Hepatocyte (in vitro differentiated cells): Measurements from ENCODE around the gene SETDB2. TPM values are rescaled to one million over a fixed set of nuclear protein-coding genes. Genes with fewer than 3 reads are reported as not detected.

Source experiments
- DNase-seq: peaks from one replicate; pipeline ENCODE4 v3.0.0-alpha.2; 2016; ENCODE audit warnings: low spot score
- H2AFZ ChIP-seq: fragments of 200-600 bp; sonication (generic); 2 replicates; pipeline ENCODE4 v1.6.0; 2016; ENCODE audit warnings: antibody characterized with exemption, mild to moderate bottlenecking
- H3K27ac ChIP-seq: fragments of 200-600 bp; sonication (generic); 2 replicates; pipeline ENCODE4 v1.5.1; 2016; ENCODE audit warnings: mild to moderate bottlenecking
- H3K27me3 ChIP-seq: fragments of 200-600 bp; sonication (generic); 2 replicates; pipeline ENCODE4 v1.6.1; 2016
- H3K36me3 ChIP-seq: fragments of 200-600 bp; sonication (generic); replicated peaks from 2 replicates; pipeline ENCODE4 v1.5.1; 2016; ENCODE audit warnings: low read depth; ENCODE audit not compliant: insufficient read depth
- H3K4me1 ChIP-seq: fragments of 200-600 bp; sonication (generic); 2 replicates; pipeline ENCODE4 v1.5.1; 2016; ENCODE audit warnings: mild to moderate bottlenecking, moderate library complexity; ENCODE audit not compliant: insufficient read depth
- H3K4me2 ChIP-seq: fragments of 200-600 bp; sonication (generic); 2 replicates; pipeline ENCODE4 v1.6.0; 2016
- H3K4me3 ChIP-seq: fragments of 200-600 bp; sonication (generic); 2 replicates; pipeline ENCODE4 v1.5.1; 2016; ENCODE audit warnings: mild to moderate bottlenecking
- H3K79me2 ChIP-seq: fragments of 200-600 bp; sonication (generic); 2 replicates; pipeline ENCODE4 v1.6.0; 2017; ENCODE audit warnings: mild to moderate bottlenecking
- H3K9me2 ChIP-seq: fragments of 200-600 bp; sonication (generic); replicated peaks from 2 replicates; pipeline ENCODE4 v1.6.0; 2017; ENCODE audit warnings: mild to moderate bottlenecking; ENCODE audit not compliant: insufficient read depth
- H3K9me3 ChIP-seq: fragments of 200-600 bp; sonication (generic); 2 replicates; pipeline ENCODE4 v1.5.1; 2016; ENCODE audit warnings: low read depth, mild to moderate bottlenecking
- H4K20me1 ChIP-seq: fragments of 200-600 bp; sonication (generic); 2 replicates; pipeline ENCODE4 v1.6.0; 2016; ENCODE audit warnings: mild to moderate bottlenecking; ENCODE audit not compliant: insufficient read depth, poor library complexity, severe bottlenecking
- CTCF ChIP-seq: fragments of 200-600 bp; sonication (generic); IDR thresholded peaks from 2 replicates; pipeline ENCODE4 v1.5.1; 2016; ENCODE audit warnings: antibody characterized with exemption, mild to moderate bottlenecking; ENCODE audit not compliant: poor library complexity
- EZH2 ChIP-seq: fragments of 200-600 bp; sonication (generic); IDR thresholded peaks from 2 replicates; pipeline ENCODE4 v1.6.1; 2016; ENCODE audit warnings: antibody characterized with exemption, mild to moderate bottlenecking, borderline replicate concordance
- EZH2phosphoT487 ChIP-seq: fragments of 200-600 bp; sonication (generic); IDR thresholded peaks from one replicate; pipeline ENCODE4 v1.6.1; 2018; ENCODE audit warnings: antibody characterized with exemption, mild to moderate bottlenecking, low read depth, moderate library complexity; ENCODE audit not compliant: unreplicated experiment, severe bottlenecking
- WGBS: methylation state at CpG from one replicate; pipeline ENCODE4 v1.1.6; 2016; ENCODE audit warnings: low lambda C conversion rate; ENCODE audit errors: missing lambda C conversion rate; 5-methylcytosine and 5-hydroxymethylcytosine counted together
- polyA plus RNA-seq: library from polyadenylated mRNA; unstranded; fragments of >200 nt; fragmentation: Nextera tagmentation; extraction: Ambion mirVana; gene quantifications from 2 replicates; pipeline ENCODE4 v1.2.1, GENCODE V29; 2016
- total RNA-seq: library from RNA; depleted of rRNA; stranded (reverse); fragments of >200 nt; gene quantifications from 2 replicates; pipeline ENCODE4 v1.2.3, GENCODE V29; 2014

SETDB2 gene
- total and polyA plus RNA-seq, 2 experiments from 2014 or later = 8.9 to 14.5 TPM

GRCh38 chr13:49539313-49539712 is 95.2 kb downstream of the SETDB2 start:
- H3K79me2 ChIP-seq = no peaks in the 10 kb centered on the region
- no peak overlapping the region for H3K4me3 ChIP-seq
- 74% methylated on average over 5 of the region's 5 CpGs for WGBS
- H3K9me3 ChIP-seq = no peaks in the 10 kb centered on the region
- no peak overlapping the region for H3K27ac ChIP-seq
- no peaks in the 10 kb centered on the region for H3K27me3 ChIP-seq
- TF ChIP-seq CTCF (no peak), EZH2phosphoT487 (no peak), EZH2 (no peak)
- H3K36me3 ChIP-seq = no peaks in the 10 kb centered on the region
- no peaks in the 10 kb centered on the region for H3K9me2 ChIP-seq
- no peaks in the 10 kb centered on the region for H3K4me1 ChIP-seq
- H2AFZ ChIP-seq = no peak overlapping the region
- no peak for DNase-seq
- no peak overlapping the region for H3K4me2 ChIP-seq
- no peaks in the 10 kb centered on the region for H4K20me1 ChIP-seq

- H4K20me1 ChIP-seq = no peaks in the 10 kb centered on the region
- TF ChIP-seq EZH2phosphoT487 (no peak), EZH2 (no peak), CTCF (no peak)
- DNase-seq = no peak
- H3K36me3 ChIP-seq = no peaks in the 10 kb centered on the region
- no peak overlapping the region for H3K4me3 ChIP-seq
- no peaks in the 10 kb centered on the region for H3K27me3 ChIP-seq
- no peaks in the 10 kb centered on the region for H3K79me2 ChIP-seq
- no peak overlapping the region for H2AFZ ChIP-seq
- H3K4me2 ChIP-seq = no peak overlapping the region
- no peak overlapping the region for H3K27ac ChIP-seq
- no peaks in the 10 kb centered on the region for H3K4me1 ChIP-seq
- 92% methylated on average over 3 of the region's 3 CpGs for WGBS
- no peaks in the 10 kb centered on the region for H3K9me2 ChIP-seq
- no peaks in the 10 kb centered on the region for H3K9me3 ChIP-seq
These were observed 95.7 kb downstream of the SETDB2 start for GRCh38 chr13:49539746-49540145.

- 51% methylated on average over 7 of the region's 7 CpGs for WGBS
- no peak for TF ChIP-seq CTCF
- no peaks in the 10 kb centered on the region for H3K4me1 ChIP-seq
- no peaks in the 10 kb centered on the region for H3K9me2 ChIP-seq
- H2AFZ ChIP-seq = no peak overlapping the region
- no peaks in the 10 kb centered on the region for H3K27me3 ChIP-seq
- H3K4me2 ChIP-seq = no peak overlapping the region
- H3K9me3 ChIP-seq = no peaks in the 10 kb centered on the region
- H4K20me1 ChIP-seq = no peaks in the 10 kb centered on the region
- no peak for DNase-seq
- no peaks in the 10 kb centered on the region for H3K36me3 ChIP-seq
- no peak overlapping the region for H3K4me3 ChIP-seq
- H3K27ac ChIP-seq = no peak overlapping the region
- no peaks in the 10 kb centered on the region for H3K79me2 ChIP-seq
These were observed 96.5 kb downstream of the SETDB2 start for GRCh38 chr13:49540552-49540951.

- Histone ChIP-seq H3K27ac (no peak overlapping the region), H3K79me2 (no peaks in the 10 kb centered on the region), H3K4me3 (no peak overlapping the region), H3K36me3 (no peaks in the 10 kb centered on the region), H3K4me2 (no peak overlapping the region), H3K9me2 (no peaks in the 10 kb centered on the region), H3K27me3 (no peaks in the 10 kb centered on the region), H3K9me3 (no peaks in the 10 kb centered on the region), H3K4me1 (peaks cover 5% of the 10 kb centered on the region), H4K20me1 (no peaks in the 10 kb centered on the region), H2AFZ (no peak overlapping the region)
- DNase-seq = no peak
- 96% methylated on average over 3 of the region's 3 CpGs for WGBS
- TF ChIP-seq EZH2 (no peak), CTCF (no peak), EZH2phosphoT487 (no peak)
These were observed 99.6 kb downstream of the SETDB2 start for GRCh38 chr13:49543656-49544055.
